ENCODE results near the gene ADIPOR2. TPM values are rescaled to one million over a fixed set of nuclear protein-coding genes. Genes with fewer than 3 reads are reported as not detected.
A peak's percentile ranks its signal among the peaks of the same experiment; 100 is the strongest.

The ADIPOR2 gene
- total RNA-seq, 2 experiments from 2014 or later: 24.7 to 51.1 TPM

- no peaks in the 10 kb centered on the region for H3K9me3 ChIP-seq (ENCODE audit: low read length)
- no TSS peak for BruUV-seq (replicated peaks)
- no peak for TF ChIP-seq CTCF (conservative IDR thresholded peaks at IDR 0.05; ENCODE audit: low read length)
- H3K27ac ChIP-seq (ENCODE audit: low read depth, low read length, poor library complexity, severe bottlenecking): no peak overlapping the region
- CTCF ChIA-PET (ENCODE audit: unreplicated experiment): interaction anchor here (0.6 kb wide), 1 partner anchor 139 kb away, joined by 3 read pairs; no protein-coding TSS in a partner anchor
- intact Hi-C loops (cut with micrococcal nuclease; ENCODE audit: unreplicated experiment): loop anchor here (10.0 kb wide), 1 partner anchor 490 kb away; no protein-coding TSS in a partner anchor
- H3K36me3 ChIP-seq (ENCODE audit: insufficient read depth, low read length): no peaks in the 10 kb centered on the region
- peaks cover 31% of the 10 kb centered on the region for H3K4me1 ChIP-seq (ENCODE audit: insufficient read depth, low read length, poor library complexity, severe bottlenecking)
- no peak overlapping the region for H2AFZ ChIP-seq (ENCODE audit: low read length)
- no peak for DNase-seq (ENCODE audit: low spot score)
- no peaks in the 10 kb centered on the region for H3K9me2 ChIP-seq (ENCODE audit: insufficient read depth, low read length)
- H3K4me2 ChIP-seq (ENCODE audit: low read length): no peak overlapping the region
- no peaks in the 10 kb centered on the region for H4K20me1 ChIP-seq (ENCODE audit: insufficient read depth, low read length)
- no peak overlapping the region for H3K4me3 ChIP-seq (ENCODE audit: low read depth, low read length, poor library complexity, severe bottlenecking)
- POLR2A ChIA-PET: no interaction called here
- H3K79me2 ChIP-seq (ENCODE audit: insufficient read depth, low read depth, low read length): no peaks in the 10 kb centered on the region
Measured at GRCh38 chr12:1794440-1795090, 103.7 kb downstream of the ADIPOR2 start.

- ChIA-PET POLR2A (no interaction called here), CTCF (ENCODE audit: unreplicated experiment) (interaction anchor here (0.6 kb wide), 1 partner anchor 138 kb away, joined by 3 read pairs; no protein-coding TSS in a partner anchor)
- no peak overlapping the region for H3K27ac ChIP-seq (ENCODE audit: low read depth, low read length, poor library complexity, severe bottlenecking)
- H4K20me1 ChIP-seq (ENCODE audit: insufficient read depth, low read length): no peaks in the 10 kb centered on the region
- H2AFZ ChIP-seq (ENCODE audit: low read length): peak overlapping the region; percentile 89
- no peaks in the 10 kb centered on the region for H3K36me3 ChIP-seq (ENCODE audit: insufficient read depth, low read length)
- H3K4me1 ChIP-seq (ENCODE audit: insufficient read depth, low read length, poor library complexity, severe bottlenecking): peaks cover 31% of the 10 kb centered on the region
- TF ChIP-seq EZH2phosphoT487 (IDR thresholded peaks at IDR 0.05; ENCODE audit: borderline replicate concordance, low read depth, low read length): no peak
- no peak for TF ChIP-seq CTCF (conservative IDR thresholded peaks at IDR 0.05; ENCODE audit: low read length)
- H3K9me3 ChIP-seq (ENCODE audit: low read length): no peaks in the 10 kb centered on the region
- H3K4me2 ChIP-seq (ENCODE audit: low read length): peak overlapping the region; percentile 86
- DNase-seq (ENCODE audit: low spot score): peak; percentile 14
- intact Hi-C loops (cut with micrococcal nuclease; ENCODE audit: unreplicated experiment): loop anchor here (10.0 kb wide), 1 partner anchor 489 kb away; no protein-coding TSS in a partner anchor
- H3K79me2 ChIP-seq (ENCODE audit: insufficient read depth, low read depth, low read length): no peaks in the 10 kb centered on the region
- no peaks in the 10 kb centered on the region for H3K9me2 ChIP-seq (ENCODE audit: insufficient read depth, low read length)
- no TSS peak for BruUV-seq (replicated peaks)
- peak overlapping the region; percentile 31 for H3K4me3 ChIP-seq (ENCODE audit: low read depth, low read length, poor library complexity, severe bottlenecking)
Measured at GRCh38 chr12:1795221-1795784, 104.4 kb downstream of the ADIPOR2 start.
